ENCODE results near the gene DCC. TPM values are rescaled to one million over a fixed set of nuclear protein-coding genes. Genes with fewer than 3 reads are reported as not detected.

The DCC gene
- polyA plus RNA-seq, 1 of the 3 experiments (the other 2 are of a cell fraction), result 0.20 TPM

DNA sequence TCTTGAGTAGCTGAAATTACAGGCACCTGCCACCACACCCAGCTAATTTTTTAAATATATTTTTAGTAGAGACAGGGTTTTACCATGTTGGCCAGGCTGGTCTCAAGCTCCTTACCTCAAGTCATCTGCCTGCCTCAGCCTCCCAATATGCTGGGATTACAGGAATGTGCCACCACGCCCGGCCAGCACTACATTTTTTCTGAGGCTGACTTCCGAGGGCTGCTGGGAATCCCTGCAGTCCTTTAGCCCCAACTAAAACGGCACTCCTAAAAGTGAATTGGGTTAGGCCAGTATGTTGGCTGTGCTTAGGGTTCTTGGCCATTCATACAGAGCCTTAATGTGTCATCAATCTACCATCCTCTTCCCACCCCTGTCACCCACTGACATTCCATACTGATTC is 375.4 kb downstream of the DCC start:
- ChIA-PET CTCF (interaction anchor here (1.1 kb wide), 1 partner anchor 188 kb away, joined by 4 read pairs; no protein-coding TSS in a partner anchor), POLR2A (no interaction called here)
- 18% methylated on average over 4 of the region's 4 CpGs for WGBS (ENCODE audit: low lambda C conversion rate)
- Histone ChIP-seq H2AFZ (ENCODE audit: low read depth) (no peak overlapping the region), H3K36me3 (replicated peaks in 1 of 2; ENCODE audit: control insufficient read depth in 1 of 2, insufficient read depth in 2 of 2, low read length in 1 of 2) (no peaks in the 10 kb centered on the region), H3K79me2 (ENCODE audit: insufficient read depth) (no peaks in the 10 kb centered on the region), H3K27ac (ENCODE audit: low read depth in 2 of 2, low read length in 1 of 2) (no peak overlapping the region), H3K4me3 (ENCODE audit: low read depth in 2 of 2, low read length in 1 of 2) (no peak overlapping the region), H3K9ac (no peak overlapping the region), H3F3A (replicated peaks; ENCODE audit: insufficient read depth) (no peaks in the 10 kb centered on the region), H3K9me3 (no peaks in the 10 kb centered on the region), H3K4me1 (ENCODE audit: control insufficient read depth in 1 of 2, insufficient read depth in 2 of 2, low read depth in 1 of 2, low read length in 1 of 2) (no peaks in the 10 kb centered on the region; a peak in 1 of 4 replicates), H4K20me1 (ENCODE audit: insufficient read depth) (no peaks in the 10 kb centered on the region), H3K9me2 (no peaks in the 10 kb centered on the region), H3K4me2 (no peak overlapping the region), H3K27me3 (ENCODE audit: insufficient read depth) (no peaks in the 10 kb centered on the region)
- no peak for TF ChIP-seq RFX5 (IDR thresholded peaks at IDR 0.05; ENCODE audit: low read length)
- no peak for TF ChIP-seq GATA2 (CRISPR knock-in tag; IDR thresholded peaks at IDR 0.05)
- TF ChIP-seq RXRA (IDR thresholded peaks at IDR 0.05; ENCODE audit: borderline replicate concordance, low read depth), result no peak
- TF ChIP-seq POLR2AphosphoS5 (IDR thresholded peaks at IDR 0.05; ENCODE audit: low read depth, low read length), result no peak
- no peak for TF ChIP-seq SIN3A (IDR thresholded peaks at IDR 0.05; ENCODE audit: borderline replicate concordance, low read depth, low read length)
- no peak for TF ChIP-seq CHD2 (IDR thresholded peaks at IDR 0.05; ENCODE audit: low read length, partially characterized antibody)
- TF ChIP-seq EZH2phosphoT487 (IDR thresholded peaks at IDR 0.05; ENCODE audit: borderline replicate concordance, low read depth), result no peak
- TF ChIP-seq GABPA (IDR thresholded peaks at IDR 0.05; ENCODE audit: low read depth), result no peak
- TF ChIP-seq NFIC (IDR thresholded peaks at IDR 0.05; ENCODE audit: borderline replicate concordance), result no peak
- TF ChIP-seq YY1 (IDR thresholded peaks at IDR 0.05; ENCODE audit: low read depth), result no peak
- DNase-seq, result no peak

DNA sequence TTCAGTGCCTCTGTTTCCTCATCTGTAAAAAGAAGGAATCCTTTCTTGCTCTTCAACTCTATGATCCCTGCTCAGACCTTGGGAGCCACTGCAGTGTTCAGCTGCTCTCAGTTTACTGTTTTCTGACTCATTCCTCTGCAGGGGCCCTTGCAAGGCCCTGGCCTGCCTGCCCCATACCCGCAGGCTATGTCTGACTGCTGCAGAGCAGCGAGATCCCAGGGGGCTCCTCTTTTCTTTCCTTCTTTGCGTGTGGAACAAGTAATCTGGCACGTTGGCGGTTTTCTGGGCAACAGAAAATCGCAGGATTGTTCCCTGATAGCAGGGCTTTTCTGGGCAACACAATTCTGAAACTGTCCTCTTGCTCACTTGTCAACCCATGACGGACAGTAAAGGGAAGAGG is 376.0 kb downstream of the DCC start:
- Histone ChIP-seq H3K27ac (ENCODE audit: low read depth in 2 of 2, low read length in 1 of 2) (no peak overlapping the region), H3K27me3 (ENCODE audit: insufficient read depth) (no peaks in the 10 kb centered on the region), H3K36me3 (replicated peaks in 1 of 2; ENCODE audit: control insufficient read depth in 1 of 2, insufficient read depth in 2 of 2, low read length in 1 of 2) (no peaks in the 10 kb centered on the region), H4K20me1 (ENCODE audit: insufficient read depth) (no peaks in the 10 kb centered on the region), H2AFZ (ENCODE audit: low read depth) (no peak overlapping the region), H3K9ac (no peak overlapping the region), H3K4me1 (ENCODE audit: control insufficient read depth in 1 of 2, insufficient read depth in 2 of 2, low read depth in 1 of 2, low read length in 1 of 2) (no peaks in the 10 kb centered on the region; a peak in 1 of 4 replicates), H3F3A (replicated peaks; ENCODE audit: insufficient read depth) (no peaks in the 10 kb centered on the region), H3K9me2 (no peaks in the 10 kb centered on the region), H3K79me2 (ENCODE audit: insufficient read depth) (no peaks in the 10 kb centered on the region), H3K4me3 (ENCODE audit: low read depth in 2 of 2, low read length in 1 of 2) (no peak overlapping the region), H3K4me2 (no peak overlapping the region), H3K9me3 (no peaks in the 10 kb centered on the region)
- no peak for DNase-seq
- CTCF ChIA-PET, result interaction anchor here (1.1 to 1.8 kb wide), 3 partner anchors 12 to 187 kb away, joined by 3 to 4 read pairs (median 4); no protein-coding TSS in a partner anchor
- no peak for TF ChIP-seq FOXM1 (IDR thresholded peaks at IDR 0.05; ENCODE audit: low read depth)
- TF ChIP-seq USF2 (IDR thresholded peaks at IDR 0.05; ENCODE audit: borderline replicate concordance, low read depth, low read length), result no peak
- TF ChIP-seq RXRA (IDR thresholded peaks at IDR 0.05; ENCODE audit: borderline replicate concordance, low read depth), result no peak
- TF ChIP-seq, protein P1, sequence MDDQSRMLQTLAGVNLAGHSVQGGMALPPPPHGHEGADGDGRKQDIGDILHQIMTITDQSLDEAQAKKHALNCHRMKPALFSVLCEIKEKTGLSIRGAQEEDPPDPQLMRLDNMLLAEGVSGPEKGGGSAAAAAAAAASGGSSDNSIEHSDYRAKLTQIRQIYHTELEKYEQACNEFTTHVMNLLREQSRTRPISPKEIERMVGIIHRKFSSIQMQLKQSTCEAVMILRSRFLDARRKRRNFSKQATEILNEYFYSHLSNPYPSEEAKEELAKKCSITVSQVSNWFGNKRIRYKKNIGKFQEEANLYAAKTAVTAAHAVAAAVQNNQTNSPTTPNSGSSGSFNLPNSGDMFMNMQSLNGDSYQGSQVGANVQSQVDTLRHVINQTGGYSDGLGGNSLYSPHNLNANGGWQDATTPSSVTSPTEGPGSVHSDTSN (IDR thresholded peaks at IDR 0.05), result no peak
- TF ChIP-seq RFX5 (IDR thresholded peaks at IDR 0.05; ENCODE audit: low read length), result no peak
- no peak for TF ChIP-seq NFIC (IDR thresholded peaks at IDR 0.05; ENCODE audit: borderline replicate concordance)
- POLR2A ChIA-PET, result no interaction called here
- WGBS (ENCODE audit: low lambda C conversion rate), result 26% methylated on average over 7 of the region's 7 CpGs
